GM19099 (cell line): ENCODE measurements around the gene GOLGA6L25.
"Not testable (repeated sequence)": the region's sequence is repeated elsewhere in the genome, so short reads cannot be mapped to it uniquely, and the experiment has no call there.

Experiments used
- POLR2A ChIP-seq: IDR thresholded peaks from 3 replicates; pipeline ENCODE4 v1.6.1; 2011; ENCODE audit warnings: low read depth; ENCODE audit not compliant: insufficient read length; ENCODE audit errors: extremely low read depth

The GOLGA6L25 gene

GRCh38 chr15:28553268-28553667 is at the start of gene GOLGA6L25:
TSS of gene GOLGA6L25 (plus strand) at chr15:28553568. CDS start at chr15:28553629, 61 bp downstream.
- not testable (repeated sequence) for TF ChIP-seq POLR2A

- not testable (repeated sequence) for TF ChIP-seq POLR2A
Observed at GRCh38 chr15:28532954-28533353, 20.4 kb upstream of the GOLGA6L25 start, which contains the start of gene GOLGA8G. TSS of gene GOLGA8G (minus strand) at chr15:28532971. CDS start at chr15:28532909, 62 bp downstream.
